K562 (cell line): ENCODE data around the gene POFUT2. TPM values are rescaled to one million over a fixed set of nuclear protein-coding genes. Genes with fewer than 3 reads are reported as not detected.
A peak's percentile ranks its signal among the peaks of the same experiment; 100 is the strongest.

Experiments used
- ATAC-seq: fragments of 200-7000 bp; cut with Tn5 transposase; 3 replicates; pipeline ENCODE4 v1.9.1; 2020; ENCODE audit warnings: moderate library complexity
- BruUV-seq: library from RNA; stranded (reverse); fragments of 400-500 nt; replicated peaks from 2 replicates; lab custom pipeline; 2021; lab: Mats Ljungman, UMichigan
- CTCF ChIA-PET: fragments of 300-600 bp; formaldehyde crosslinking; extraction: SDS; loops from one replicate; lab custom pipeline; 2021; ENCODE audit warnings: low intra/inter-chr PET ratio; lab: Yijun Ruan, JAX
- POLR2A ChIA-PET: fragments of 300-600, 350-650 bp; sonication (Branson Sonifier 250); formaldehyde crosslinking; extraction: SDS; loops from one replicate; lab custom pipeline; 2021; ENCODE audit warnings: antibody characterized with exemption, inconsistent platforms; lab: Yijun Ruan, JAX
- DNase-seq, 4 experiments: peaks; one replicate each; pipeline versions ENCODE4 v3.0.0 to v3.0.0-alpha.2; 2011 to 2018; ENCODE audit warnings: low spot score in 3 of 4, mixed read lengths in 3 of 4; ENCODE audit errors: extremely low read depth in 1 of 4
- FAIRE-seq: peaks from 2 replicates; lab custom pipeline; 2011; peaks lifted over from hg19 to GRCh38; lab: Jason Lieb, UNC
- H2AFZ ChIP-seq: 2 replicates; pipeline ENCODE4 v1.6.0; 2011; ENCODE audit warnings: low read depth, low read length, control low read depth, inconsistent platforms
- H3K27ac ChIP-seq: fragments of 200-600 bp; 3 replicates; pipeline ENCODE4 v1.8.0; 2011; ENCODE audit warnings: low read depth, mild to moderate bottlenecking, control low read depth, inconsistent platforms, low read length, moderate library complexity, mixed read lengths; ENCODE audit errors: extremely low read depth
- H3K27me3 ChIP-seq, 2 experiments: fragments of 300-600 bp in 1 of 2; 2 replicates in 1 of 2; 3 replicates in 1 of 2; pipeline versions ENCODE4 v1.6.0 to v1.8.0; 2011; ENCODE audit warnings: inconsistent platforms in 2 of 2, low read length in 2 of 2, mild to moderate bottlenecking in 1 of 2, mixed read lengths in 1 of 2, moderate library complexity in 1 of 2; ENCODE audit not compliant: control insufficient read depth in 2 of 2, insufficient read depth in 2 of 2
- H3K36me3 ChIP-seq: fragments of 300-600 bp; 3 replicates; pipeline ENCODE4 v1.8.0; 2011; ENCODE audit warnings: mild to moderate bottlenecking, low read length, inconsistent platforms; ENCODE audit not compliant: control insufficient read depth, insufficient read depth
- H3K4me1 ChIP-seq, 2 experiments: fragments of 200-600 bp in 1 of 2; replicated peaks in 1 of 2; 2 replicates in 1 of 2; 3 replicates in 1 of 2; pipeline versions ENCODE4 v1.5.1 to v1.8.0; 2011; ENCODE audit warnings: inconsistent platforms in 2 of 2, low read length in 2 of 2, mild to moderate bottlenecking in 1 of 2, mixed read lengths in 1 of 2, moderate library complexity in 1 of 2; ENCODE audit not compliant: control insufficient read depth in 2 of 2, insufficient read depth in 2 of 2
- H3K4me2 ChIP-seq: 2 replicates; pipeline ENCODE4 v1.6.1; 2011; ENCODE audit warnings: low read length, control low read depth, inconsistent platforms, mixed read lengths; ENCODE audit not compliant: insufficient read depth
- H3K4me3 ChIP-seq: fragments of 200-600 bp; sonication (generic), shearing (Covaris generic); 2 replicates; pipeline ENCODE4 v1.5.1; 2016; ENCODE audit warnings: control low read depth, inconsistent platforms
- H3K79me2 ChIP-seq: fragments of 200-600 bp; 3 replicates; pipeline ENCODE4 v1.8.0; 2011; ENCODE audit warnings: low read length, inconsistent platforms; ENCODE audit not compliant: control insufficient read depth, insufficient read depth
- H3K9ac ChIP-seq, 2 experiments: 2 replicates each; pipeline versions ENCODE4 v1.6.0 to v1.6.1; 2011; ENCODE audit warnings: low read depth in 2 of 2, low read length in 2 of 2, control low read depth in 1 of 2, inconsistent platforms in 1 of 2, mild to moderate bottlenecking in 1 of 2, mixed read lengths in 1 of 2; ENCODE audit not compliant: insufficient read depth in 1 of 2
- H3K9me1 ChIP-seq: one replicate; pipeline ENCODE4 v1.6.0; 2011; ENCODE audit warnings: inconsistent platforms, mild to moderate bottlenecking, low read length, moderate library complexity; ENCODE audit not compliant: control insufficient read depth, insufficient read depth
- H3K9me3 ChIP-seq: replicated peaks from 2 replicates; pipeline ENCODE4 v1.5.1; 2011; ENCODE audit warnings: low read depth, low read length, inconsistent platforms; ENCODE audit not compliant: control insufficient read depth, insufficient read depth
- H4K20me1 ChIP-seq: replicated peaks from 2 replicates; pipeline ENCODE4 v1.6.1; 2011; ENCODE audit warnings: low read length, inconsistent platforms, mixed read lengths; ENCODE audit not compliant: control insufficient read depth, insufficient read depth
- CREB3 ChIP-seq: fragments of 450-650 bp; conservative IDR thresholded peaks from 2 replicates; pipeline ENCODE4 v1.6.1; 2016; ENCODE audit warnings: missing genetic modification characterization, low read depth, mild to moderate bottlenecking, missing compliant biosample characterization, moderate library complexity
- CREB3L1 ChIP-seq: fragments of 450-650 bp; IDR thresholded peaks from 2 replicates; pipeline ENCODE4 v1.6.1; 2014; ENCODE audit warnings: low read depth, mild to moderate bottlenecking, moderate library complexity, borderline replicate concordance
- GABPA ChIP-seq: fragments of 200-800 bp; sonication (Bioruptor generic); conservative IDR thresholded peaks from 2 replicates; pipeline ENCODE4 v1.6.1; 2016; ENCODE audit warnings: low read depth, missing genetic modification characterization, missing compliant biosample characterization
- HNRNPK ChIP-seq: fragments of 200-400 bp; formaldehyde crosslinking; IDR thresholded peaks from one replicate; pipeline ENCODE4 v1.6.1; 2018; ENCODE audit warnings: mild to moderate bottlenecking, low read depth, low read length; ENCODE audit not compliant: poor library complexity, severe bottlenecking
- JUN ChIP-seq, 2 experiments: sonication (generic) in 1 of 2; formaldehyde crosslinking in 1 of 2; IDR thresholded peaks; 2 replicates each; pipeline versions ENCODE4 v1.6.1 to v1.8.0; 2012 to 2022; ENCODE audit warnings: borderline replicate concordance in 2 of 2, mild to moderate bottlenecking in 2 of 2, improper control_type of control experiment in 1 of 2, low read depth in 1 of 2, low read length in 1 of 2, missing genetic modification reagents in 1 of 2
- KDM2B ChIP-seq: fragments of 250-450 bp; sonication (Bioruptor Pico); IDR thresholded peaks from 2 replicates; pipeline ENCODE4 v1.8.0; 2021; ENCODE audit warnings: mild to moderate bottlenecking, moderate library complexity
- PCBP1 ChIP-seq: fragments of 200-400 bp; formaldehyde crosslinking; IDR thresholded peaks from 2 replicates; pipeline ENCODE4 v1.6.1; 2018; ENCODE audit warnings: mild to moderate bottlenecking, low read depth, low read length; ENCODE audit not compliant: poor library complexity, severe bottlenecking
- PHF20 ChIP-seq: fragments of 450-650 bp; IDR thresholded peaks from 2 replicates; pipeline ENCODE4 v1.6.1; 2018; ENCODE audit not compliant: partially characterized antibody
- POLR3A ChIP-seq: IDR thresholded peaks from 2 replicates; pipeline ENCODE4 v1.6.1; 2011; ENCODE audit warnings: borderline replicate concordance, mild to moderate bottlenecking, moderate library complexity; ENCODE audit not compliant: insufficient read length, insufficient read depth; ENCODE audit errors: extremely low read depth
- RUNX1 ChIP-seq: sonication (generic); IDR thresholded peaks from 2 replicates; pipeline ENCODE4 v1.6.1; 2016; ENCODE audit warnings: antibody characterized with exemption, low read depth
- SMARCA5 ChIP-seq: fragments of 450-650 bp; IDR thresholded peaks from 2 replicates; pipeline ENCODE4 v1.6.1; 2016
- TEAD2 ChIP-seq: fragments of 450-650 bp; IDR thresholded peaks from 2 replicates; pipeline ENCODE4 v1.6.1; 2016; ENCODE audit warnings: missing genetic modification characterization, control low read depth, missing compliant biosample characterization
- TSC22D4 ChIP-seq: fragments of 450-650 bp; IDR thresholded peaks from 2 replicates; pipeline ENCODE4 v1.6.1; 2016; ENCODE audit warnings: missing genetic modification characterization, missing biosample characterization, control low read depth
- ZC3H8 ChIP-seq: fragments of 450-650 bp; IDR thresholded peaks from 2 replicates; pipeline ENCODE4 v1.6.1; 2017
- ZNF444 ChIP-seq: fragments of 250-450 bp; sonication (Bioruptor Pico); IDR thresholded peaks from 2 replicates; pipeline ENCODE4 v1.4.0; 2020; ENCODE audit warnings: mild to moderate bottlenecking, moderate library complexity
- ZNF75A ChIP-seq: fragments of 450-650 bp; formaldehyde crosslinking; IDR thresholded peaks from 2 replicates; pipeline ENCODE4 v1.4.0; 2020; ENCODE audit warnings: mild to moderate bottlenecking
- WGBS: fragments of 100-300 bp; shearing (Covaris generic); methylation state at CpG from one replicate; pipeline ENCODE4 v1.1.6; 2016; ENCODE audit warnings: low coverage, mixed read lengths; ENCODE audit not compliant: insufficient coverage; ENCODE audit errors: missing lambda C conversion rate; 5-methylcytosine and 5-hydroxymethylcytosine counted together
- in situ Hi-C: fragments of 300-500 bp; cut with MboI; formaldehyde crosslinking; loops from 4 replicates; pipeline ENCODE4 v1.15.0; 2018; ENCODE audit warnings: inconsistent platforms, mixed read lengths
- intact Hi-C: fragments of 100-400 bp; cut with micrococcal nuclease; formaldehyde crosslinking; loops from 2 replicates; pipeline ENCODE4 v1.14.2; 2022
- polyA plus RNA-seq, 8 experiments: library from polyadenylated mRNA; depleted of rRNA in 4 of 8; stranded (reverse) in 5 of 8; unstranded in 3 of 8; fragments of >200 nt; fragmentation: Nextera tagmentation in 2 of 8; fragmentation: Illumina TruSeq in 1 of 8; extraction: Ambion mirVana in 2 of 8; extraction: Trizol in 1 of 8; gene quantifications; 2 replicates each; pipeline versions ENCODE4 v1.2.1 to v1.2.3, GENCODE V29; 2011 to 2014; ENCODE audit warnings: inconsistent platforms in 1 of 8, missing spikeins in 1 of 8
- total RNA-seq, 7 experiments: library from RNA; depleted of rRNA in 6 of 7; stranded (reverse); fragments of >200 nt in 6 of 7; fragmentation: Illumina TruSeq in 2 of 7; extraction: Trizol in 2 of 7; gene quantifications; 2 replicates each; pipeline versions ENCODE4 v1.2.1 to v1.2.3, GENCODE V29; 2011 to 2021; ENCODE audit warnings: low replicate concordance in 1 of 7

POFUT2 gene
- total and polyA plus RNA-seq, 9 of the 15 experiments (the other 6 are each of a cell fraction or from before 2014, with no cell fraction given) = 1.1 to 24.2 (median 11.0) TPM

GRCh38 chr21:45319461-45320211 is 31.9 kb upstream of the POFUT2 start (continued):
- TF ChIP-seq CREB3 (tag) = no peak

- Histone ChIP-seq H3K9me3 (no peaks in the 10 kb centered on the region), H4K20me1 (peaks cover 18% of the 10 kb centered on the region), H3K9ac (peak overlapping the region in 1 of 2 experiments; percentile 83; a peak in 2 of 4 replicates), H3K27me3 (peaks cover 7 to 22% of the 10 kb centered on the region in 2 experiments; a peak in 3 of 5 replicates), H3K4me3 (no peak overlapping the region), H3K4me1 (peaks cover 4 to 58% of the 10 kb centered on the region in 2 experiments; a peak in 4 of 5 replicates), H2AFZ (peak overlapping the region; percentile 56; the same call in 1 of the 2 replicates), H3K36me3 (no peaks in the 10 kb centered on the region), H3K27ac (no peak overlapping the region), H3K79me2 (no peaks in the 10 kb centered on the region), H3K9me1 (no peaks in the 10 kb centered on the region), H3K4me2 (peak overlapping the region; percentile 10; the same call in 1 of the 2 replicates)
- DNase-seq (peak; percentile 84 to 95 (median 92)), FAIRE-seq (peak; percentile 89), ATAC-seq (peak; percentile 89)
- CTCF ChIA-PET = no interaction called here
- BruUV-seq = no TSS peak
- intact Hi-C loops (no loop called here), in situ Hi-C loops (no loop called here)
- WGBS = 38% methylated on average over 22 of the region's 24 CpGs
- POLR2A ChIA-PET = interaction anchor here (1.3 kb wide), 1 partner anchor 10 kb away, joined by 3 read pairs; no protein-coding TSS in a partner anchor
- TF ChIP-seq HNRNPK (no peak), CREB3L1 (no peak), ZC3H8 (no peak), RUNX1 (0 out of 2 replicates have a peak, but pooled peaks have one; percentile 31), GABPA (tag) (peak; percentile 69), SMARCA5 (no peak), POLR3A (no peak), PHF20 (no peak), PCBP1 (peak; percentile 34), ZNF75A (CRISPR knock-in tag) (no peak), ZNF444 (CRISPR knock-in tag) (no peak), TEAD2 (tag) (no peak), TSC22D4 (no peak), KDM2B (no peak), JUN (IDR thresholded peaks at IDR 0.05; ENCODE audit: borderline replicate concordance, low read depth, low read length) (peak; percentile 88), JUN (CRISPR knock-in tag; IDR thresholded peaks at IDR 0.05; ENCODE audit: borderline replicate concordance) (no peak)
Observed at GRCh38 chr21:45318556-45319404, 31.1 kb upstream of the POFUT2 start.
